IPS-18c (cell line): ENCODE measurements around the gene UNC5A.

Source experiments
- H3K4me3 ChIP-seq: 2 replicates; pipeline ENCODE4 v1.7.0; 2013; ENCODE audit warnings: low read depth, mild to moderate bottlenecking, low read length, moderate library complexity; ENCODE audit not compliant: insufficient read depth
- H3K9me3 ChIP-seq: one replicate; pipeline ENCODE4 v1.6.1; 2013; ENCODE audit warnings: mild to moderate bottlenecking, low read length, moderate library complexity; ENCODE audit not compliant: control insufficient read depth, insufficient read depth

Gene UNC5A

GRCh38 chr5:176825234-176825633, 14.9 kb downstream of the UNC5A start:
- H3K4me3 ChIP-seq = no peak overlapping the region
- H3K9me3 ChIP-seq = no peaks in the 10 kb centered on the region

- Histone ChIP-seq H3K9me3 (no peaks in the 10 kb centered on the region), H3K4me3 (no peak overlapping the region)
Measured at GRCh38 chr5:176825957-176826356, 15.6 kb downstream of the UNC5A start.

- Histone ChIP-seq H3K9me3 (no peaks in the 10 kb centered on the region), H3K4me3 (no peak overlapping the region)
Measured at GRCh38 chr5:176827736-176828414, 17.5 kb downstream of the UNC5A start.

GRCh38 chr5:176829320-176829719, 19.0 kb downstream of the UNC5A start:
- peaks cover 2% of the 10 kb centered on the region for H3K9me3 ChIP-seq
- no peak overlapping the region for H3K4me3 ChIP-seq

GRCh38 chr5:176830422-176830994, 20.1 kb downstream of the UNC5A start:
- H3K4me3 ChIP-seq = no peak overlapping the region
- peaks cover 2% of the 10 kb centered on the region for H3K9me3 ChIP-seq

GRCh38 chr5:176830995-176831423, 20.6 kb downstream of the UNC5A start:
- peaks cover 2% of the 10 kb centered on the region for H3K9me3 ChIP-seq
- no peak overlapping the region for H3K4me3 ChIP-seq

GRCh38 chr5:176831425-176831824, 21.1 kb downstream of the UNC5A start:
- H3K9me3 ChIP-seq = peaks cover 2% of the 10 kb centered on the region
- H3K4me3 ChIP-seq = no peak overlapping the region

GRCh38 chr5:176832162-176832561, 21.8 kb downstream of the UNC5A start:
- peaks cover 2% of the 10 kb centered on the region for H3K9me3 ChIP-seq
- no peak overlapping the region for H3K4me3 ChIP-seq

GRCh38 chr5:176833286-176833685, 22.9 kb downstream of the UNC5A start:
- Histone ChIP-seq H3K9me3 (peaks cover 2% of the 10 kb centered on the region), H3K4me3 (no peak overlapping the region)

- Histone ChIP-seq H3K9me3 (peaks cover 2% of the 10 kb centered on the region), H3K4me3 (no peak overlapping the region)
Measured at GRCh38 chr5:176835918-176836317, 25.6 kb downstream of the UNC5A start.

- no peak overlapping the region for H3K4me3 ChIP-seq
- H3K9me3 ChIP-seq = peaks cover 2% of the 10 kb centered on the region
Measured at GRCh38 chr5:176836811-176837706, 26.7 kb downstream of the UNC5A start.

- Histone ChIP-seq H3K9me3 (peaks cover 2% of the 10 kb centered on the region), H3K4me3 (no peak overlapping the region)
Measured at GRCh38 chr5:176837707-176838115, 27.4 kb downstream of the UNC5A start.

- H3K4me3 ChIP-seq = no peak overlapping the region
- no peaks in the 10 kb centered on the region for H3K9me3 ChIP-seq
Measured at GRCh38 chr5:176843673-176844072, 33.3 kb downstream of the UNC5A start.

- H3K4me3 ChIP-seq = no peak overlapping the region
- no peaks in the 10 kb centered on the region for H3K9me3 ChIP-seq
Measured at GRCh38 chr5:176844281-176844680, 33.9 kb downstream of the UNC5A start.

- Histone ChIP-seq H3K9me3 (no peaks in the 10 kb centered on the region), H3K4me3 (no peak overlapping the region)
Measured at GRCh38 chr5:176844706-176845391, 34.5 kb downstream of the UNC5A start.

GRCh38 chr5:176845392-176845713, 35.0 kb downstream of the UNC5A start:
- H3K4me3 ChIP-seq = no peak overlapping the region

GRCh38 chr5:176846335-176847140, 36.2 kb downstream of the UNC5A start:
- no peak overlapping the region for H3K4me3 ChIP-seq
- no peaks in the 10 kb centered on the region for H3K9me3 ChIP-seq

More at GRCh38 chr5:176845392-176845713, 35.0 kb downstream of the UNC5A start:
- no peaks in the 10 kb centered on the region for H3K9me3 ChIP-seq
